Measurements from ENCODE around the gene CCR9.

CCR9 gene

GRCh38 chr3:45942051-45942825 lies 55.9 kb downstream of the CCR9 start:
- TF ChIP-seq ZNF274 (IDR thresholded peaks at IDR 0.05; ENCODE audit: low read depth, low read length): no peak
- H3K4me3 ChIP-seq (ENCODE audit: low read length): no peak overlapping the region

DNA sequence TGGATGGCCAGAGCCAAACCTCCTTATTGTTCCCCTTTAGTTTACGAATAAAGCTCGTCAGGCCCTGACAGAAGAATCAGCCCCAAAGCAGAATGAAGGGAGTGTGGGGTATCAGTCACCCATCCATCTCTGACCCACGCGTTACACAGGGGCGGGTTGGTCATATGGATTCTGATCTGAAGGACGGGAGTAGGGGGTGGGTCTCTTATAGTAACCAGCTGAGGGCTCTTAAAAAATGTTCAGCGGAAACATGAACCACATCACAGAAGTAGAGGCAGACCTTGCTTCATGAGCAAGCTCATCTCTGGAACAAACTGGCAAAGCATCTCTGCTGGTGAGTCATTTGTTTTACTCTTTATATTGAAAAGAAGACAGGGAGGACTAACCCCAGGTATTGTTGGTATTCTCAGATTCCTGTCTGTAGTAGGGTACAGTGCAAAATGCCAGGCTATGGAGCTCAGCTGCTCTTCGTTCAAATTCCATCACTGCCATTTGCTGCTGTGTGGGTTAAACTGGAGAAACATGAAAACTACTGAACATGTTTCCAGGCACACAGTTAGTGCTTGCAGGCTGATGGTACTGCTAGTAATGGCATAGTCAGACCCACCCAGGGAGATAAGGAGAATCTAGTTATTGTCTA lies 57.0 kb downstream of the CCR9 start, which contains the start of gene CXCR6:
TSS of gene CXCR6 (plus strand) at position 258 of the 640 bp plus-strand sequence. CDS start 3,018 bp downstream, outside the sequence.
- no peak for TF ChIP-seq ZNF274 (IDR thresholded peaks at IDR 0.05; ENCODE audit: low read depth, low read length)
- no peak within 1 kb of the TSS for H3K4me3 ChIP-seq (ENCODE audit: low read length)

- no peak overlapping the region for H3K4me3 ChIP-seq (ENCODE audit: low read length)
- TF ChIP-seq ZNF274 (IDR thresholded peaks at IDR 0.05; ENCODE audit: low read depth, low read length): no peak
Observed at GRCh38 chr3:45944830-45945620, 58.7 kb downstream of the CCR9 start.

DNA sequence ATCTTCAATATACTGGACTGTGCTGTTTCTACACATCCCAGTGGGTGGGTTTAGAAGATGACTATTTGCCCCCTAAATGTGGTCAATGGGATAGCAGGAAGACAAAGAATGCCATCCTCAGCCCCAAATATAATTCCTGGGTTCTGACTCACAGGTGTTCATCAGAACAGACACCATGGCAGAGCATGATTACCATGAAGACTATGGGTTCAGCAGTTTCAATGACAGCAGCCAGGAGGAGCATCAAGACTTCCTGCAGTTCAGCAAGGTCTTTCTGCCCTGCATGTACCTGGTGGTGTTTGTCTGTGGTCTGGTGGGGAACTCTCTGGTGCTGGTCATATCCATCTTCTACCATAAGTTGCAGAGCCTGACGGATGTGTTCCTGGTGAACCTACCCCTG lies 60.0 kb downstream of the CCR9 start:
- no peak for TF ChIP-seq ZNF274 (IDR thresholded peaks at IDR 0.05; ENCODE audit: low read depth, low read length)
- H3K4me3 ChIP-seq (ENCODE audit: low read length): no peak overlapping the region

DNA sequence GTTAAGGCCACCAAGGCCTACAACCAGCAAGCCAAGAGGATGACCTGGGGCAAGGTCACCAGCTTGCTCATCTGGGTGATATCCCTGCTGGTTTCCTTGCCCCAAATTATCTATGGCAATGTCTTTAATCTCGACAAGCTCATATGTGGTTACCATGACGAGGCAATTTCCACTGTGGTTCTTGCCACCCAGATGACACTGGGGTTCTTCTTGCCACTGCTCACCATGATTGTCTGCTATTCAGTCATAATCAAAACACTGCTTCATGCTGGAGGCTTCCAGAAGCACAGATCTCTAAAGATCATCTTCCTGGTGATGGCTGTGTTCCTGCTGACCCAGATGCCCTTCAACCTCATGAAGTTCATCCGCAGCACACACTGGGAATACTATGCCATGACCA lies 60.5 kb downstream of the CCR9 start:
- TF ChIP-seq ZNF274 (IDR thresholded peaks at IDR 0.05; ENCODE audit: low read depth, low read length): no peak
- no peak overlapping the region for H3K4me3 ChIP-seq (ENCODE audit: low read length)

DNA sequence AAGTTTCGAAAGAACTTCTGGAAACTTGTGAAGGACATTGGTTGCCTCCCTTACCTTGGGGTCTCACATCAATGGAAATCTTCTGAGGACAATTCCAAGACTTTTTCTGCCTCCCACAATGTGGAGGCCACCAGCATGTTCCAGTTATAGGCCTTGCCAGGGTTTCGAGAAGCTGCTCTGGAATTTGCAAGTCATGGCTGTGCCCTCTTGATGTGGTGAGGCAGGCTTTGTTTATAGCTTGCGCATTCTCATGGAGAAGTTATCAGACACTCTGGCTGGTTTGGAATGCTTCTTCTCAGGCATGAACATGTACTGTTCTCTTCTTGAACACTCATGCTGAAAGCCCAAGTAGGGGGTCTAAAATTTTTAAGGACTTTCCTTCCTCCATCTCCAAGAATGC lies 61.0 kb downstream of the CCR9 start:
- TF ChIP-seq ZNF274 (IDR thresholded peaks at IDR 0.05; ENCODE audit: low read depth, low read length): no peak
- H3K4me3 ChIP-seq (ENCODE audit: low read length): no peak overlapping the region

DNA sequence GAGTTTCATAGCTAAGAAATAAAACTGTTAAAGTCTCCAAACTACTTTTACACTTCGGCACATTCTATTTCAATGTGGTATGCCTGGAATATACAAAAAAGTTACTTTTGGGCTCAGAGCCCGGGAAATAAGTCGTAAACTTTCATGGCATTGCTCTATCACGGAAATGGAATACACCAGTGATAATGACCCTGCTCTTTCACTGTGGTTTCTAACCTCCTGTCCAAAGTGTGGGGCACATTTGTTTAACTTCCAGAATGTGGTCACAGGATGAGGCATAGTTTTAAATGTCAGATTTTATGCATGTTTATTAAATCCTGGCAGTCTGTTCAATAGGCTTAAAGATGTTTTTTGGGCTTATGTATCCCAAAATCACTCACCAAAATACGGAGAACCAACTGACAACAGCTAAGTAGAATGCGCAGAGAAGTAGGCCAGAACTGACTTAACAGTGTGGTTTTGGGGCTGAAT lies 62.0 kb downstream of the CCR9 start:
- H3K4me3 ChIP-seq (ENCODE audit: low read length): no peak overlapping the region
- TF ChIP-seq ZNF274 (IDR thresholded peaks at IDR 0.05; ENCODE audit: low read depth, low read length): no peak

DNA sequence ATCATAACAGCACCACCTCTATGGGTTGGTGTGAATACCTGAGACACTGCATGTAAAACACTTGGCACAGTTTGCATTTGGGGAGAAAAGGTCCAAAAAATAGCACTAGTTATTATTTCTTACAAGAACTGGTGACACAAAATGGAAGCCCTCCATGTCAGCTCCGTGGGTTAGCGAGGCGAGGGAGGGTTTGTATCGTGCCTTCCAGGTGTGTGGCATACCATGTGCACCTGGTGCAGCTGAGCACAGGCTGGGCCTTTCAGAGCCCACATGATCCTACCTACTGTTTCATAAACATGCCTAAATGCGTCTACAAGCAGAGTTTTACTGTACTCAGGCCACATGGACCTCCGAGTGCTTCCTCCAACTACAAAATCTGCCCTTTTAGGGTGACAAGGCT lies 62.5 kb downstream of the CCR9 start:
- H3K4me3 ChIP-seq (ENCODE audit: low read length): no peak overlapping the region
- TF ChIP-seq ZNF274 (IDR thresholded peaks at IDR 0.05; ENCODE audit: low read depth, low read length): no peak

DNA sequence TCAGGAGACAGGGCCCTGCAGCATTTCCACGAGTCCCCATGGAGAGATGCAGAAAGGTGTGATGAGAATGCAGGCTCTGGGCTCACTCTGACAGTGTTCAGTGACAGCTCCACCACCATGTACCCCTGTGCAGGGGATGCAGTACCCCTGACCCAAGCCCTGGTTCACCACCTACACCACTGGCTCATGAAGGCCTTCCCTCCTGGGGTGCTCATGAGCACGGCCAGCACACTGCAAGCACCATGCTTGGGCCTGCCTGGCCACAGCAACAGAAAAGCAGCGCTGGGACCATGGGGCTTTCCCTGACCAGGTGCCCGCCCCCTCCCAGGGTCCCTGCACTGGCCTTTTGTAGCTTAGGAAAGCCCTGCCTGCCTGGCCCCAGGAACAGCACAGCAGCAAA lies 63.1 kb downstream of the CCR9 start:
- H3K4me3 ChIP-seq (ENCODE audit: low read length): no peak overlapping the region

DNA sequence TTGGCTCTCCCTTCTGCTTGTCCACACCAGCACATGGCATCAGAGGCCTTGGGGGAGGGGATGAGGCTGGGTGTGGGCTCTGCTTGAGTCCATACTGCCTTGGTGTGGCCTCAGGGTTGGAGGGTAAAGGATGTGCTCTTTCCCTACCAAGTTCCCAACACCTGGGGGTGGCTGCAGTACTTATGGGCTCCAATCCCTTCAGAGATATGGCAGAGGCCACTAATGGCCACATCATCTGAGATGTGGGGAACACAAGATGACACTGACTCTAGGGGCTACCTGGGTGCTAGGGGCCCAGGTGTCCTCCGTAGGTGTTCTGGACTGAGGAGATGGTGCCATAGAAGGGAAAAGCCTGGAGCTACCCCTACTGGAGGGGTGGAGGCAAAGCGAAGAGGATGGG lies 63.8 kb downstream of the CCR9 start:
- H3K4me3 ChIP-seq (ENCODE audit: low read length): no peak overlapping the region
- no peak for TF ChIP-seq ZNF274 (IDR thresholded peaks at IDR 0.05; ENCODE audit: low read depth, low read length)

More for the DNA sequence above, 63.1 kb downstream of the CCR9 start:
- TF ChIP-seq ZNF274 (IDR thresholded peaks at IDR 0.05; ENCODE audit: low read depth, low read length): no peak

- no peak for TF ChIP-seq ZNF274 (IDR thresholded peaks at IDR 0.05; ENCODE audit: low read depth, low read length)
- H3K4me3 ChIP-seq (ENCODE audit: low read length): no peak overlapping the region
Observed at GRCh38 chr3:45950686-45951600, 64.6 kb downstream of the CCR9 start.

- no peak overlapping the region for H3K4me3 ChIP-seq (ENCODE audit: low read length)
- TF ChIP-seq ZNF274 (IDR thresholded peaks at IDR 0.05; ENCODE audit: low read depth, low read length): no peak
Observed at GRCh38 chr3:45951946-45952345, 65.6 kb downstream of the CCR9 start.

DNA sequence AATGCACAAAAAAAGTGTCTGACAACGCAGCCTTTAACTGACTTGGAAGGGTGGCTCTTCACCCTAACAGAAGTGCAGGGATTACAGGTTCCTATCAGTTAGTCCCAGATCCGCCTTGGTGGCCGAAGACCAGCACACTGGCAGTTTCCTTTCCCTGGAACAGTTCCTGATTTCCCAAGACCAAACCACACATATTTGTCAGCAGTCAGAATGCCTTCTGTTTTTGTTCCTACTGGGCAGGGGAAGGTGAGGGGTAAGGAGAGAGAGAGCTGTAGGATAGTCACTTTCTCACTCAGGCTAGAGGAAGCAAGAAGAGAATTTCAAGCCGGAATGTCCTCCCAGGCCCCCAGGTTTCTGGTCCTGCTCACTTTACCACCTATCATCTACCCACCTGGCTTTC lies 66.1 kb downstream of the CCR9 start:
- TF ChIP-seq ZNF274 (IDR thresholded peaks at IDR 0.05; ENCODE audit: low read depth, low read length): no peak
- H3K4me3 ChIP-seq (ENCODE audit: low read length): no peak overlapping the region
